DMS153 treated with DMSO at 0.1 percent for 48 hours (cell line): ENCODE measurements around the gene CEBPA.

ENCODE experiments used
- DNase-seq: peaks from one replicate; lab custom pipeline; 2025; ENCODE audit not compliant: unreplicated experiment; lab: John Stamatoyannopoulos, UW

Gene CEBPA

DNA sequence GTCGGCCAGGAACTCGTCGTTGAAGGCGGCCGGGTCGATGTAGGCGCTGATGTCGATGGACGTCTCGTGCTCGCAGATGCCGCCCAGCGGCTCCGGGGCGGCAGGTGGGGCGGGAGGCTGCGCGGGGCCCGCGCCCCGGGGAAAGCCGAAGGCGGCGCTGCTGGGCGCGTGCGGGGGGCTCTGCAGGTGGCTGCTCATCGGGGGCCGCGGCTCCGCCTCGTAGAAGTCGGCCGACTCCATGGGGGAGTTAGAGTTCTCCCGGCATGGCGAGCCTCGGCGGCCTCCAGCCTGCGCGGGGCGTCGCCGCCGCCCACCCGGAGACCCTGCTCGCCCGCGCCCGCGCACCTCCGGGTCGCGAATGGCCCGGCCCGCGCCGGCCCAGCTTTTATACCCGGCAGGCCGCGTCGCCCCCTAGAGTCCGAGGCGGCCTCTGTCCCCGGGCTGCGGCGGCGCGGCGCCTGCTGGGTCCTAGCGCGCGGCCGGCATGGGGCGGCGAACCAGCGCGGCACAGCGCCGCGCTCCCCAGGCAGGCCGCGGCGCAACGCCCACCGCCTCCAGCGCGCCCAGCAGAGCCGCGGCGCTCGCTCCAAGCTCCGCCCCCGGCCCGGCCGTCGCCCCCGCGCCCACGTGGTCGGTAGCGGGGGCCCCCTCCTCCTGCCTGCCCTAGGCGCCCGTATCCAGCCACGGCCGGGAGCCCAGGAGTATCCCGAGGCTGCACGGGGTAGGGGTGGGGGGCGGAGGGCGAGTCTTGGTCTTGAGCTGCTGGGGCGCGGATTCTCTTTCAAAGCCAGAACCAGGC, at the start of gene CEBPA:
Gene CEBPA (minus strand): TSS at position 360 of the 799 bp plus-strand sequence. CDS start 120 bp downstream, at position 240.
- DNase-seq: no peak

DNA sequence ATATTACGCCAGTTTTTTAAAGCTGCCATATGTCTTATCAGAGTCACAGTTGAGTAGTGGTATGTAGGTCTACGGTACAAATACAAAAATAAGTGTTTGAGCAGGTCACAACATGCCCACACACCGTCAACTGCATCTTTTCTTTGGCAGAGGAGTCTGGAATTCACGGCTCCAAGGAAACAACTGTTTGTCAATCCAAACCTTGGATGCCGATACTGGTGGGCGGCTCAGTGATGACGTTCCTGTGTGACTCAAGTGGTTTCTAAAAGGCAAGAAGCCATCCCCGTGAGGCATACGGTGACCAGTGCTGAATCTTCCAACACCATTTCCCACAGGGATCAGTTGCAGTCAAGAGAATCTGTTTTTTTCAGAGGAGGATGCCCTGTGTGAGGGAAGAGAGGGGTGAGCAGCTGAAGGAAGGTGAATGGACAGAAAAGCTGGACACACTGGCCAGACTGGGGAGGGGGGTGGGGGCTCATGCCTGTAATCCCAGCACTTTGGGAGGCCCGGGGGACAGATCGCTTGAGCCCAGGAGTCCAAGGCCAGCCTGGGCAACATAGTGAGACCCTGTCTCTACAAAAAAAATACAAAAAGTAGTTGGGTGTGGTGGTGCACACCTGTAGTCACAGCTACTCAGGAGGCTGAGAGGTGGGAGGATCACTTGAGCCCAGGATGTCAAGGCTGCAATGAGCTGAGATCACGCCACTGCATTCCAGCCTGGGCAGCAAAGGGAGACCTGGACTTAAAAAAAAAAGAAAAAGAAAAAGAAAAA, 48.4 kb upstream of the CEBPA start:
- no peak for DNase-seq

DNA sequence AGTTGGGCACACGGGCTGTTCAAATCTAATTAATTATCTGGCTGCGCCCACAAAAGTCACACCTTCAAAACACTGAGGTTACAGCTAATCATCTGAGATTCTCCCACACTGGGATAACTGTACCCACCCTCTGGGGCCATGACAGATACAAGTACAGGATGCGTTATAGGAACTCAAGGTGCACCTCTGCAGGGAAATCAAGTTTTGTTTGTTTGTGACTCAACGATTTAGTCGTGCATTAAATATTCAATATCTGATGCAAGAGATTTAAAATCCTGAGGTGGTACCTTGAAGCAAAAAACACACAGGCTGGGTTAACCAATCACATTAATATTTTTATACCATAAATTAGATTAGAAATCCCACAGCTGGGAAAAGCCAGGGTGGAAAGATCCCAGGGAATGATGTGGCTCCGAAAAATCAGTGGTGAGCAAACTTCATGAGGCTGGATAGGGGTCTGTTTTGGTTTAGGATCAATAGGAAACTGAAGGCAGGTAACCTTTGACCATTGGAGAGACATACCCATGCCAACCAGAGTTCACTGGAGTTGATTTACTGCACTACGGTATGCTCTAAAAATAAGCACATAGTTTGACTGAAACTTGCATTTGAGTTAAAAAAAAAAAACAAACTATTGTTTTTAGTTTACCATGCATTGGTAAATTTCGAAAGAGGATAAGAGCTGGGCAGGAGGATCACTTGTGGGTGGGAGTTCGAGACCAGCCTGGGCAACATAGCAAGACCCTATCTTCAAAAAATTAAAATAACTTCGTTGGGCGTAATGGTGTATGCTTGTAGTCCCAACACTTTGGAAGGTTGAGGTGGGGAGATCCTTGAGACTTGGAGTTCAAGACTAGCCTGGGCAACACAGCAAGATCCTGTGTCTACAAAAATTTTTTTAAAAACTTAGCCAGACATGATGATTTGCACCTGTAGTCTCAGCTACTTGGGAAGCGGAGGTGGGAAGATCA, 47.3 kb upstream of the CEBPA start:
- DNase-seq: no peak

DNA sequence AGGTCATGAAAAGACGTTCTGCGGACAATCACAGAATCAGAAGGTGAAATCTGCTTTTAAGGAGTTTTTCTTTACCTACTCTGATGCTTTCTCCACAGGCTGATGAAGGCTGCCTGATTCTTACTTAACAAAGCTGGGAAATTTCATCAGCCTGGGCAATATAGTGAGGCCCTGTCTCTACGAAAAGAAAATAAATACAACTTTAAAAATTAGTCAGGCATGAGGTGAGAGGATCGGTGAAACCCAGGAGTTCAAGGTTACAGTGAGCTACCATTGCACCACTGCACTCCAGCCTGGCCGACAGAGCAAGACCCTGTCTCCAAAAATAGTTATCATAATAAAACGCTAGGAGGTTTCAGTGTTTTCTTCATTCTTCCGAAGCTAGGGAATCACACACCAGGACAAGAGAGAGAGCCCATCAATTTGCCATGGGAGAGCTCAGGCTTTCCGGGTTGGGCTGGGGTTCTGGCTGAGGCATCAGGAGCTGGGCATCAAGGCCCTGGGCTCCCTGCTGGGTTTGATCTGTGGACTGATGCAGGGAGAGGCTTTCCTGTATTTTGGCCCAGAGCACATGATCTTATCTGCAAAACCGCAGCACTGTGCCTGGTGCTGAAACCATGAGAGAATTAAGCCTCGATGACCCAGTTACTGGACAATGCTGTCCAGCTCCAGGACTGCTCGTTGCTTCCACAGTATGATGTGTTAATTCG, 46.1 kb upstream of the CEBPA start:
- no peak for DNase-seq

DNA sequence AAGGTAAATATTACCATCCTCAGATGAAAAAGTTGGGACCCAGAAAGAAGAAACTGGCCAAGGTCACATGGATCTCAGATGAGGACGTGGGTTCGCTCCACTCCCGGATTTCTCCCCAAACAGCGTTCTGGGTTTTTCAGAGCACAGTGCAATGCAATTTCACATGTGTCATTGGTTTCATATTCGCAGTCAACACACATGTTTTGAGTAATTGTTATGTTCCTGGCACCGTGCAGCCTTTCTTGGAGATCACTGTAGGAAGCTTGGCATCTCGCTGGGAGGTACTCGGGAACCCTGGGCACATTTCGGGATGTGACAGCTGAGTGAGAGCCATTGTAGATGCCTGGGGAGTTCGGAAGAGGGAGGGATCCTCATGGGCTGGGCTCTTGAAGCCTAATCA, 45.0 kb upstream of the CEBPA start:
- DNase-seq: no peak

DNA sequence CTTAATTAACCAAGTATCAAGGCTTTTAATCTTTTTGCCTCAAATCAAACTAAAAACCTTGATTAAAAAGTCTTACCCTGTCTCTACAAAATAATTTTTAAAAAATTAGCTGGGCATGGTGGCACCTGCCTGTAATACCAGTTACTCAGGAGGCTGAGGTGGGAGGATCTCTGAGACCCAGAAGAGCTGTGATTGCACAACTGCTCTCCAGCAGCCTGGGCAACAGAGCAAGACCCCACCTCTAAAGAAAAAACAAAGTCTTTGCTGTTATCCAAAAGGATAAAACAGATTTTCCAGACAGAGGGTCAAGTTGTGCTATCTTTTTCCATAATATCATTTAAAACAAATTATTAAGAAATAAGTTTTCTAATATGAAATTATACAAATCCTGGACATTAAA, 44.3 kb upstream of the CEBPA start:
- no peak for DNase-seq

DNA sequence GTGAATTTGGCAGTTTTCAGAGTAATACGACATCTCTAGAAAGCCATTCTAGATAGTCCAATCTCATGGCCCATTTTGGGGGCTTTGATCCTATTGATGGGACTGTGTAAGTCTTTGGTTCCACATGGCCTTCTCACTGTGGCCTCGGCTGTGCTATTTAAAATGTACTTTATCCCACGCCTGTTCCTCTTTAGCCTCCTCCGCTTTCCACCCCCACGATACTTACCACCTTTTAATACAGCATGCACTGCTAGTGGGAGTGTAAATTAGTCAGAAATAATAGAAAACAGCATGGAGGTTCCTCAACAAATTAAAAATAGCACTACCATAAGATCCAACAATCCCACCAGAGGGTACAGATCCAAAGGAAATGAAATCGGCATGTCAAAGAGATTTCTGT, 42.8 kb upstream of the CEBPA start:
- no peak for DNase-seq

DNA sequence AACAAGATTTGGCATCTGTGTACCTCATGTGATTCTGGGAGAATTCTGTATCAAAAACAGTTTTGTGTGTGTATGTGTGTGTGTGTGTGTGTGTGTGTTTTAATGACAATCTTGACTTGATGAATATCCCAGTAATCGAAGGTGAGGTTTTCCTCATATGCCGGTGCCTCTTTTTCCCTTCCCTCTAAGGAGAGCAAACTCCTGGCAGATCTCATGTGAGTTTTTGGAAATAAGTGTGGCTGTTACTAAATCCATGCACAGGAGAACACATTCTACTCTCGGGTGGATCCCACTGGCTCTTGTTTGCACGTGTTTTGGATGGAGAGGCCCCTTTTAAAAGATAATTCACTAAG, 42.2 kb upstream of the CEBPA start:
- no peak for DNase-seq

DNA sequence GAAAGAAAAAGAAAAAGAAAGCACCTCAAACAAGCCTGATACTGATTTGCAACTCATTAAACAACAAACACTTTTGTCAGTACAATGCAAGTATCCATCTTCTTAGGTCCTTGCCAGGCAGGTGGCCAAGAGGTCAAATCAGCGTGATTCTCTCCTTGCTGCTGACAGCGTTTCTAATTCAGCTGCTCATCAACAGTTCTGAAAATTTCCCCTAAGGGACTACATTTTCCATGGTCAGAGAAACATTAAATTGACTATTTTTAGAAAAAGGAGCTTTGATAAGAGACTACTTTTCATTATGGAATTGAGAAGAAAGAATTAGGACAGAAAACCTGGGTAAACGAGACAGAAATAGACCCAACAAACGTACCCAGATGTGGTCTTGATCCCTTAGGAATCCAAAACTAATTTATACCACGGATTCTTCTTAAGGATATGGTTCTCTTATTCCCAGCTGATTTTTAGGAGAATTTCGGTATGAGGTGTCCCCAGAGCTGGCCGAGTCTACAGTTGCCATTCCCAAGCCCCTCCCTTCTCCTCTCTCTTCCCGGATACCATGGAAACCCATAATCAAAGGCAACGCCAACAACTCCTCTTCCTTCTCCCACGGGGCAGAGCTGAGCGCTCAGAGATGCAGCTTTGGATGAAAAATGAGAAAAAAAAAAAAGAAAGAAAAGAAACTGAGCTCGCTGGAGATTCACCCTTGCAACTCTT, 41.7 kb upstream of the CEBPA start:
- no peak for DNase-seq

DNA sequence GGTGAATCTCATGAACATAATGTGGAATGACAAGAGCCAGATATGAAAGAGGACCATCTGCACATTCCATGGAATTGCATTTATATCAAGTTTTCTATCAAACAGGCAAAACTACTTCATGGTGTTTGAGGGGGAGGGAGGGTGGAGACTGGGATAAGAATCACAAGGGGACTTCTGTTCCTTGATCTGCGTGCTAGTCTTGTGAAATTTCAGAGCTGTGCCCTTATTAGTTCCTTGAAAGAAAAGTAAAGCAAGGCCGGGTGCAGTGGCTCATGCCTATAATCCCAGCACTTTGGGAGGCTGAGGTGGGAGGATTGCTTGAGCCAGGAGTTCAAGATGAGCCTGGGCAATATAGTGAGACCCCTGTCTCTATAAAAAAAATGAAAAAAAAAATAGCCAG, 41.0 kb upstream of the CEBPA start:
- no peak for DNase-seq

DNA sequence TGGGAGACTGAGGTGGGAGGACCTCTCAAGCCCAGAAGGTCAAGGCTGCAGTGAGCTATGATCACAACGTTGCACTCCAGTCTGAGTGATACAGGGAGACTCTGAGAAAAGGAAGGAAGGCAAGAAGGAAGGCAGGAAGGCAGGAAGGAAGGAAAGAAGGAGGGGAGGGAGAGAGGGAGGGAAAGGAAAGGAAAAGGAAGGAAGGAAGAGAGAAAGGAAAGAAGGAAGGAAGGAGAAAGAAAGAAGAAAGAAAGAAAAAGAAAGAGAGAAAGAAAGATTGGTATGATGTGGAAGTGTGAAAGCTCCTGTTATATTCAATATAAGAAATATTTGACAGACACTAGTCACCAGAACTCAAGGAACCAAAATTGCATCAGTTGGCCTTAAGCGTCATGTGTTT, 38.7 kb upstream of the CEBPA start:
- no peak for DNase-seq

DNA sequence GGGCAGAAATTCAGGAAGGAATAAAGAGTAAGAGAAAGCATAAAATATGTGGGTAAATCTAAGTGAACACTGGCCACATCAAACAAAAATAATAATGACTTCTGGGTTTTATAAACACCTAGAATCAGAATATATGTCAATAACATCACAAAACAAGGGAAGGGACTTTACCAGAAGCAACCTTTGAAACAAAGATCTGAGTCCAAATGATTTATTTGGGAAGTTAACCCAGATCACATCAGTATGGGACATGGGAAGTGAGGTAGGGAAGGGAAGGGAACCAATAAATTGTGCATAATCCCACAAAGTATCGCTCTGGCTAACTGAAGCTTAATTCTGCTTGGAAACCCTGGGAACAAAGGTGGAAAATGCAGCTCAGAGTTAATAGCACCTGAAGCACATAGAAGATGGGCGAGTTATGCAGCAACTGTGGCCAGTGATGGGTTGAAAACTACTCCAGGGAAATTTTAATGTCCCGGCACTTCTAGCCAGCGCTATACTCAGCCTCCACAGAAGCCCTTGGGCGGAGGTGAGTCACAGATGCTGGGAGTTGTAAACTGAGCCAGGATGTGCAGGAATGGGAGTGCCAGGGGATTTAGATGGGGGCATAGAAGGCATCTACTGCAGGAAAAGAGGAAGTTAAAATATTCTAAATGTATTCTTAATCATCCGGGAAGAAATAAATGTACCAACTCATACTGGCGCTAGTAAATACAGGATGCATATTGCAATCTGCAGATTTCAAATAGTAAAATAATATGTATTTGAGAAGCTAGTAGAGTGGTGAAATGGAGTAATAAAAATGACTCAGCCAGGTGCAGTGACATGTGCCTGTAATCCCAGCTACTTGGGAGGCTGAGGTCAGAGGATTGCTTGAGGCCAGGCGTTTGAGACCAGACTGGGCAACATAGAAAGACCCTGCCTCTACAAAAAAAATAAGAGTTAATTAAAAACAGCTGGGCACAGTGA, 37.0 kb upstream of the CEBPA start:
- DNase-seq: no peak

DNA sequence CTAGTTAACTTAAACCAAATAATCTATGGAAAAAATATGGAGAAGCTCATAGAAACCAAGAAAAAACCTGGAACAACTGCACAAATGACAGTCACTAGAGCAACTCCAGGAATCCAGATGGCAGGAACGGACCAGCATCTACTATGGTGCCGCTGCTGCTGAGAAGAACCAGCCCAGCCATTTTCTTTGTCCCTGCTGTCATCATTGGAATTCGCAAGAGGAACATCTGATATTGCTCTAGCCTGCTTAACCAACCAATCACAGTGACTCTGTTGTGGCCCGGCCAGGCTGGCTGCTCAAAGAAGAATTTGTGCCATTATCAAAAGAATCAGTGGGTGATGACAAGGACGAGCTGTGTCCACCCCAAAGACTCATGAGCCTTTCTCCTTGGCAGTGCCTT, 33.1 kb upstream of the CEBPA start:
- DNase-seq: no peak

DNA sequence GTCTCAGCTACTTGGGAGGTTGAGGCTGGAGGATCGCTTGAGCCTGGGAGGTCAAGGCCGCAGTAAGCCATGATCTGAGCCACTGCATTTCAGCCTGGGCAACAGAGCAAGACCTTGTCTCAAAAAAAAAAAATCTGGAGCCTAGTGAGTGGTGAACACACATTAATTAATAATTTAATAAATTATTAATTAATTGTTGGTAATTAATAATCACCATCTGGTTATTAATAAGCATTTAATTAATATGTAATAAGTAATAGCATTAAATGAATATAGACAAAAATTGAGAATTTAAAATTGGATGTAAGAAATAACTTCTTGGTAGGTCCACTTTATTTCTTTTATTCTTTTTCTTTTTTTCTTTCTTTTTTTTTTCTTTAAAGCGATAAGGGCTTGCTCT, 31.9 kb upstream of the CEBPA start:
- no peak for DNase-seq

DNA sequence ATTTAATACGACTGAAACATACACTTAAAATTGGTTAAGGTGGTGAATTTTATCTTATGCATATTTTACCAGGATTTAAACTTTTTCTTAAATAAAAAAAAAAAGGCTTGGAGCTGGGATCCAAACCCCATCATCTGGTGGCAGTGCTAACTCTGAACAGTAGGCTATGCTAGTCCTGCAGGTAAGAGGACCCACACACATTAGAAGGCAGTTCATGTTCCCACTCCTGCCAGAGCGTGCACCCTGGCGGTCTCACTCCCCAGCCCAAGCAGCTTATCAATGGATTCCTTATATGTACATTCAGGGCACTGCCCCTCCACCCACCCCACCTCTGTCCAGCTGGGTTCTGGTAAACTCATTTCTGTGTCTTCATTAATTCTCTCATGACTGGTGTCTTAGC, 31.3 kb upstream of the CEBPA start:
- no peak for DNase-seq

DNA sequence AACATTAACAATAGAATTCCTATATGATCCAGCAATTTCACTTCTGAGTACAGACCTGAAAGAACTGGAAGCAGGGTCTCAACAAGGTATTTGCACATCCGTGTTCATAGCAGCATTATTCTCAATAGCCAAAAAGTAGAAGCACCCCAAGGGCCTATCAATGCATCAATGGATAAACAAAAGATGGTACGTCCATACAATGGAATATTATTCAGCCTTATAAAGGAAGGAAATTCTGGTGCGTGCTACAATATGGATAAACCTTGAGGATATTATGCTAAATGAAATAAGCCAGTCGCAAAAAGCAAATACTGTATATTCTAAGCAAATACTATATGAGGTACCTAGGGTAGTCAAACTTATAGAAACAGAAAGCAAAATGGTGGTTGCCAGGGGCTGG, 30.8 kb upstream of the CEBPA start:
- no peak for DNase-seq

DNA sequence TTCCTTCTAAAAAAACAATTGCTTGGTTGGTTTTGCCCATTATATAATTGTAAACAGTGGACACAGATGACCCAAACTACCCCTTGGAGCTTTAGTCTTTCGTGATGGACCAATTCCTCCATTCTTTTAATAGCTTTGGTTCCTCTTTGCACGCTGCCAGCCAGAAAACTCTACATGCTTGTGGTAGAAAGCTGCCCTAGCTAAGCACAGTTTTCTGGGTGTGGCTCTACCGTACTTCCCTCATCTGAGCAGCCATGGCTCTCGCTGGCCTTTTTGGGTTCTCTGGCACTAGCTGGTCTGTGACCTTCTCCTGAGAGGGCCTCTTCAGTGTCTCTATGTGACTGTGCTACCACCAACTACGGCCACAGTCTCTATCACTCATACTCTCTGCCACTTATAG, 29.9 kb upstream of the CEBPA start:
- no peak for DNase-seq

DNA sequence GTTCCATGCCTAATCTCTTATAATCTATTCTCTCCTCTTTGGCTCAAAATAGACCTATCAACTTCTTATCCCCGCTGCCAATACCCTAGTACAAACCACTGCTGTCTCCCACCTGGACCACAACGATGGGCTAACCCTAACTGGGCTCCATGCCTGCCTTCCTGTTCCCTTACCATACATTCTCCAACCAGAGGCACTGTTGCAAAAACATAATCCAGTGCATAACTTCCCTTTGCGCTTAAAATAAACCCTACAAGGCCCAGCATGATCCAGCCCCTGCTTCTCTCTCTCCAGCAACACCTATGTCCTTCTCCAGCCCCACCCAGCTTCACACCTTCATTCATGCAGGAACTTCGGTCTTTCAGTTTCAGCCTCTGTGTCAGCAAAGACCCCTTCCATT, 27.4 kb upstream of the CEBPA start:
- no peak for DNase-seq

DNA sequence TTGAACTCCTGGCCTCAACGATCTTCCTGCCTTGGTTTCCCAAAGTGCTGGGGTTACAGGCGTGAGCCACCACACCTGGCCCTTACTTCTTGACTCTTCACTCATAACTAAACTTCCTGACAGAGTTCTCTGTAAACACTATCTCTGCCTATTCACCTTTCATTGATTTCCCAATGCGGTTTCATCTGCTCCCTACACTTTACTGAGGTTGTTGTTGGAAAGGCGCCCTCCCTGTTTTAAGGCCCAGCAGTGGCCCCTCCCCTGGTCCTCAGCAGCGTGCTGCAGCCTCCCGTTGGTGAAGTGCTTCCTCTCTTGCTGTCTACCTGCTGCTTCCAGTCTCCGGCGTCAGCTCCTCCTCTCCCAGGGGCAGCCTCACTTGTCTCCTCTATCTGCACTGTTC, 26.7 kb upstream of the CEBPA start:
- DNase-seq: no peak
